Suprapubic skin (tissue), 4 donors: ENCODE results near the gene TMEFF2.

Source experiments
- EP300 ChIP-seq: sonication (generic); formaldehyde crosslinking; IDR thresholded peaks from one replicate; pipeline ENCODE4 v1.6.1; 2017; ENCODE audit warnings: antibody characterized with exemption
- POLR2A ChIP-seq, 2 donors: fragments of 450-650 bp; IDR thresholded peaks; one replicate each; pipeline ENCODE4 v1.6.1; 2017; ENCODE audit warnings: antibody characterized with exemption in 2 of 2, mild to moderate bottlenecking in 2 of 2, moderate library complexity in 2 of 2
- POLR2AphosphoS5 ChIP-seq, 3 donors: sonication (generic); formaldehyde crosslinking; IDR thresholded peaks; one replicate each; pipeline ENCODE4 v1.6.1; 2017; ENCODE audit warnings: antibody characterized with exemption in 3 of 3
- TF ChIP-seq, protein P1 (sequence below), 2 donors: fragments of 200-600 bp in 1 of 2; fragments of 450-650 bp in 1 of 2; sonication (generic) in 1 of 2; IDR thresholded peaks; one replicate each; pipeline ENCODE4 v1.5.1; 2016 to 2019; ENCODE audit warnings: antibody characterized with exemption in 2 of 2, mild to moderate bottlenecking in 1 of 2, moderate library complexity in 1 of 2

DNA sequence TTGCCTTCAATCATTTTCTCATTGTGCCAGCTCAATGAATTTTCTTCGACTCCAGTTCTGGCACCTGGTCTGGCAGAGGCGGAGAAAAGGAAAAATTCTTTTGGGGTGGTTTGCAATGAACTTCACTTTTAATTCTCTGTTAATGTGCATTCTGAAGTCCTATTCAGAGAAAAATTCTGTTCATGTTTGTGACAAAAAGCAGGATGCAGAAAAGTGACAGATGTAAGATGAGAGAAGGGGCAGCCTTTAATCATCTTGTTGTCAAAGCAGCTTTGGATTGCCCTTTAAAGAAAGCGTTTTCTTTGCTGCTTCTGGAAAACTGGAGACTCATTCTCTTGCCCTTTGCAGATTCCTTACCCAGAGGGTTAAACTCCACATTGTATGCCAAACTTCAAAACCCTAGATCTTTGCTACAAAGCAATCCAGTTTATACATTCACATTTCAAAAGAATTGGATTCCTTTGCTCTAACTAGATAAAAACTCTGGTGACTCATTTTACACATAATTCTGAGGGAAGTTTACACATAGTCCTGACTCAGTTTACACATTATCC, 253.3 kb downstream of the TMEFF2 start:
- TF ChIP-seq, protein P1, sequence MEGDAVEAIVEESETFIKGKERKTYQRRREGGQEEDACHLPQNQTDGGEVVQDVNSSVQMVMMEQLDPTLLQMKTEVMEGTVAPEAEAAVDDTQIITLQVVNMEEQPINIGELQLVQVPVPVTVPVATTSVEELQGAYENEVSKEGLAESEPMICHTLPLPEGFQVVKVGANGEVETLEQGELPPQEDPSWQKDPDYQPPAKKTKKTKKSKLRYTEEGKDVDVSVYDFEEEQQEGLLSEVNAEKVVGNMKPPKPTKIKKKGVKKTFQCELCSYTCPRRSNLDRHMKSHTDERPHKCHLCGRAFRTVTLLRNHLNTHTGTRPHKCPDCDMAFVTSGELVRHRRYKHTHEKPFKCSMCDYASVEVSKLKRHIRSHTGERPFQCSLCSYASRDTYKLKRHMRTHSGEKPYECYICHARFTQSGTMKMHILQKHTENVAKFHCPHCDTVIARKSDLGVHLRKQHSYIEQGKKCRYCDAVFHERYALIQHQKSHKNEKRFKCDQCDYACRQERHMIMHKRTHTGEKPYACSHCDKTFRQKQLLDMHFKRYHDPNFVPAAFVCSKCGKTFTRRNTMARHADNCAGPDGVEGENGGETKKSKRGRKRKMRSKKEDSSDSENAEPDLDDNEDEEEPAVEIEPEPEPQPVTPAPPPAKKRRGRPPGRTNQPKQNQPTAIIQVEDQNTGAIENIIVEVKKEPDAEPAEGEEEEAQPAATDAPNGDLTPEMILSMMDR (IDR thresholded peaks at IDR 0.05), result no peak
- TF ChIP-seq POLR2AphosphoS5 (IDR thresholded peaks at IDR 0.05) (no peak), POLR2A (IDR thresholded peaks at IDR 0.05) (no peak), EP300 (no peak)
